Subcutaneous abdominal adipose tissue (tissue), 5 donors: Measurements from ENCODE around the gene SLC4A11.
A peak's percentile ranks its signal among the peaks of the same experiment; 100 is the strongest.

Experiments
- H3K27ac ChIP-seq: one replicate; pipeline ENCODE4 v1.7.0; 2013; ENCODE audit warnings: low read depth, mild to moderate bottlenecking, inconsistent platforms, low read length, moderate library complexity
- H3K27me3 ChIP-seq, 5 donors: one replicate each; pipeline ENCODE4 v1.7.0; 2013; ENCODE audit warnings: low read length in 5 of 5, inconsistent platforms in 1 of 5; ENCODE audit not compliant: control insufficient read depth in 5 of 5, insufficient read depth in 4 of 5
- H3K36me3 ChIP-seq, 5 donors: one replicate each; pipeline ENCODE4 v1.7.0; 2013; ENCODE audit warnings: low read length in 5 of 5; ENCODE audit not compliant: control insufficient read depth in 5 of 5, insufficient read depth in 5 of 5
- H3K4me1 ChIP-seq, 5 donors: one replicate each; pipeline ENCODE4 v1.7.0; 2013; ENCODE audit warnings: low read length in 5 of 5, mild to moderate bottlenecking in 3 of 5, moderate library complexity in 1 of 5; ENCODE audit not compliant: control insufficient read depth in 5 of 5, insufficient read depth in 5 of 5
- H3K4me3 ChIP-seq, 5 donors: one replicate each; pipeline ENCODE4 v1.7.0; 2013; ENCODE audit warnings: low read length in 5 of 5, low read depth in 1 of 5
- H3K9ac ChIP-seq, 5 donors: one replicate each; pipeline ENCODE4 v1.7.0; 2013; ENCODE audit warnings: low read length in 5 of 5, mild to moderate bottlenecking in 4 of 5, moderate library complexity in 3 of 5
- H3K9me3 ChIP-seq, 5 donors: one replicate each; pipeline ENCODE4 v1.7.0; 2013; ENCODE audit warnings: low read length in 5 of 5; ENCODE audit not compliant: control insufficient read depth in 5 of 5
- donor health status: healthy.
- donor health status: healthy.
- donor health status: healthy.
- donor health status: healthy.
- donor health status: healthy.

Gene SLC4A11

GRCh38 chr20:3208786-3209256 lies 30.2 kb downstream of the SLC4A11 start:
- H3K9me3 ChIP-seq = no peaks in the 10 kb centered on the region
- H3K9ac ChIP-seq = peak overlapping the region; percentile 63 to 96 (median 83)
- H3K27me3 ChIP-seq = no peaks in the 10 kb centered on the region
- H3K4me1 ChIP-seq = peaks cover 7 to 27% (median 25%) of the 10 kb centered on the region in 5 donors
- H3K27ac ChIP-seq = peak overlapping the region; percentile 79
- H3K4me3 ChIP-seq = peak overlapping the region; percentile 87 to 99 (median 96)
- H3K36me3 ChIP-seq = peaks cover 0 to 8% (median 7%) of the 10 kb centered on the region in 5 donors

GRCh38 chr20:3204124-3204794 lies 34.7 kb downstream of the SLC4A11 start, which contains the start of gene DDRGK1:
DDRGK1 (minus strand) TSS chr20:3204682; CDS start chr20:3204627, 55 bp downstream.
- Histone ChIP-seq H3K9ac (peak within 1 kb of the TSS; percentile 83 to 96 (median 93)), H3K36me3 (peaks cover 0 to 18% (median 14%) of the 10 kb centered on the region in 5 donors), H3K4me3 (peak within 1 kb of the TSS; percentile 90 to 98 (median 92)), H3K27me3 (no peaks in the 10 kb centered on the region), H3K27ac (peak within 1 kb of the TSS; percentile 78), H3K4me1 (peaks cover 0 to 29% (median 25%) of the 10 kb centered on the region in 5 donors), H3K9me3 (no peaks in the 10 kb centered on the region)

- Histone ChIP-seq H3K36me3 (peaks cover 0 to 24% (median 20%) of the 10 kb centered on the region in 5 donors), H3K4me1 (peaks cover 0 to 24% (median 20%) of the 10 kb centered on the region in 5 donors)
Measured at GRCh38 chr20:3203315-3204123, 35.5 kb downstream of the SLC4A11 start.

GRCh38 chr20:3202965-3203314 lies 36.0 kb downstream of the SLC4A11 start:
- peaks cover 0 to 24% (median 20%) of the 10 kb centered on the region in 5 donors for H3K36me3 ChIP-seq

More at GRCh38 chr20:3203315-3204123, 35.5 kb downstream of the SLC4A11 start:
- Histone ChIP-seq H3K9ac (peak overlapping the region; percentile 83 to 96 (median 93)), H3K27me3 (no peaks in the 10 kb centered on the region), H3K9me3 (no peaks in the 10 kb centered on the region), H3K4me3 (peak overlapping the region; percentile 90 to 98 (median 92)), H3K27ac (peak overlapping the region; percentile 78)

GRCh38 chr20:3199976-3200755 lies 38.8 kb downstream of the SLC4A11 start:
- no peak overlapping the region for H3K4me3 ChIP-seq
- H3K27me3 ChIP-seq = no peaks in the 10 kb centered on the region
- H3K27ac ChIP-seq = no peak overlapping the region
- H3K36me3 ChIP-seq = peaks cover 0 to 41% (median 30%) of the 10 kb centered on the region in 5 donors
- peaks cover 0 to 20% (median 18%) of the 10 kb centered on the region in 5 donors for H3K4me1 ChIP-seq
- no peaks in the 10 kb centered on the region for H3K9me3 ChIP-seq
- H3K9ac ChIP-seq = no peak overlapping the region

More at GRCh38 chr20:3202965-3203314, 36.0 kb downstream of the SLC4A11 start:
- H3K27ac ChIP-seq = no peak overlapping the region
- H3K27me3 ChIP-seq = no peaks in the 10 kb centered on the region
- no peaks in the 10 kb centered on the region for H3K9me3 ChIP-seq
- peak overlapping the region; percentile 35 to 98 (median 92) for H3K4me3 ChIP-seq
- H3K4me1 ChIP-seq = peaks cover 0 to 20% (median 18%) of the 10 kb centered on the region in 5 donors
- peak overlapping the region in 4 of 5 donors; percentile 83 to 96 (median 94) for H3K9ac ChIP-seq

- Histone ChIP-seq H3K27ac (no peak overlapping the region), H3K9me3 (no peaks in the 10 kb centered on the region), H3K4me3 (no peak overlapping the region), H3K27me3 (no peaks in the 10 kb centered on the region), H3K9ac (no peak overlapping the region), H3K36me3 (peaks cover 0 to 51% (median 40%) of the 10 kb centered on the region in 5 donors), H3K4me1 (peaks cover 0 to 18% (median 17%) of the 10 kb centered on the region in 5 donors)
Measured at GRCh38 chr20:3199206-3199605, 39.8 kb downstream of the SLC4A11 start.

- Histone ChIP-seq H3K36me3 (peaks cover 0 to 81% (median 72%) of the 10 kb centered on the region in 5 donors), H3K4me1 (no peaks in the 10 kb centered on the region), H3K27ac (no peak overlapping the region), H3K9ac (no peak overlapping the region), H3K27me3 (no peaks in the 10 kb centered on the region), H3K4me3 (no peak overlapping the region), H3K9me3 (no peaks in the 10 kb centered on the region)
Measured at GRCh38 chr20:3195590-3196237, 43.3 kb downstream of the SLC4A11 start.

GRCh38 chr20:3194617-3195280 lies 44.2 kb downstream of the SLC4A11 start:
- Histone ChIP-seq H3K9me3 (no peaks in the 10 kb centered on the region), H3K4me3 (no peak overlapping the region), H3K27ac (no peak overlapping the region), H3K4me1 (no peaks in the 10 kb centered on the region), H3K9ac (no peak overlapping the region), H3K27me3 (no peaks in the 10 kb centered on the region), H3K36me3 (peaks cover 0 to 81% (median 73%) of the 10 kb centered on the region in 5 donors)
